Fibroblast of skin of abdomen (primary cell): Measurements from ENCODE around the gene MS4A5.

Experiments
- DNase-seq: peaks from one replicate; pipeline ENCODE4 v3.0.0-alpha.2; 2013

The MS4A5 gene

GRCh38 chr11:60485987-60486386 lies 56.6 kb downstream of the MS4A5 start:
- DNase-seq: no peak

GRCh38 chr11:60492488-60493009 lies 63.2 kb downstream of the MS4A5 start, which contains the start of gene MS4A12:
Gene MS4A12, plus strand, starts transcription at chr11:60492778. Its CDS starts 4,541 bp downstream, at chr11:60497319.
- no peak for DNase-seq

- no peak for DNase-seq
Measured at GRCh38 chr11:60493454-60493853, 64.1 kb downstream of the MS4A5 start.
